Measurements from ENCODE around the gene HPSE2.
"Not testable (repeated sequence)": the region's sequence is repeated elsewhere in the genome, so short reads cannot be mapped to it uniquely, and the experiment has no call there.

Gene HPSE2

GRCh38 chr10:98510412-98510995 lies 725.1 kb downstream of the HPSE2 start:
- no peaks in the 10 kb centered on the region for H3K9me3 Mint-ChIP-seq
- H3K27ac Mint-ChIP-seq, result no peak overlapping the region
- no peak for DNase-seq
- H3K4me3 Mint-ChIP-seq, result no peak overlapping the region
- H3K36me3 Mint-ChIP-seq, result no peaks in the 10 kb centered on the region
- no peaks in the 10 kb centered on the region for H3K4me1 Mint-ChIP-seq
- CTCF ChIA-PET, result no interaction called here
- peaks cover 12% of the 10 kb centered on the region for H3K27me3 Mint-ChIP-seq

GRCh38 chr10:98509745-98510144 lies 725.9 kb downstream of the HPSE2 start:
- Mint-ChIP-seq H3K27me3 (peaks cover 9% of the 10 kb centered on the region), H3K27ac (no peak overlapping the region), H3K4me1 (no peaks in the 10 kb centered on the region), H3K36me3 (no peaks in the 10 kb centered on the region), H3K9me3 (no peaks in the 10 kb centered on the region), H3K4me3 (no peak overlapping the region)
- CTCF ChIA-PET, result no interaction called here
- no peak for DNase-seq

- DNase-seq, H3K4me3 Mint-ChIP-seq, H3K27ac Mint-ChIP-seq, H3K36me3 Mint-ChIP-seq, CTCF ChIA-PET, H3K9me3 Mint-ChIP-seq, H3K4me1 Mint-ChIP-seq: not testable (repeated sequence)
- peaks cover 25% of the 10 kb centered on the region for H3K27me3 Mint-ChIP-seq
Measured at GRCh38 chr10:98502535-98502934, 733.1 kb downstream of the HPSE2 start.

GRCh38 chr10:98492763-98493162 lies 742.9 kb downstream of the HPSE2 start:
- CTCF ChIA-PET, result no interaction called here
- H3K9me3 Mint-ChIP-seq, result peaks cover 5% of the 10 kb centered on the region
- H3K27ac Mint-ChIP-seq, result no peak overlapping the region
- no peaks in the 10 kb centered on the region for H3K4me1 Mint-ChIP-seq
- no peak for DNase-seq
- peaks cover 8% of the 10 kb centered on the region for H3K27me3 Mint-ChIP-seq
- H3K4me3 Mint-ChIP-seq, result no peak overlapping the region
- H3K36me3 Mint-ChIP-seq, result no peaks in the 10 kb centered on the region

GRCh38 chr10:98489561-98490481 lies 745.8 kb downstream of the HPSE2 start:
- Mint-ChIP-seq H3K27ac (no peak overlapping the region), H3K4me3 (no peak overlapping the region), H3K27me3 (peaks cover 4% of the 10 kb centered on the region), H3K36me3 (no peaks in the 10 kb centered on the region), H3K4me1 (no peaks in the 10 kb centered on the region), H3K9me3 (no peaks in the 10 kb centered on the region)
- DNase-seq, result no peak
- CTCF ChIA-PET, result no interaction called here

GRCh38 chr10:98488669-98489430 lies 746.8 kb downstream of the HPSE2 start:
- peaks cover 8% of the 10 kb centered on the region for H3K27me3 Mint-ChIP-seq
- H3K36me3 Mint-ChIP-seq, result no peaks in the 10 kb centered on the region
- H3K27ac Mint-ChIP-seq, result no peak overlapping the region
- DNase-seq, result no peak
- no peaks in the 10 kb centered on the region for H3K4me1 Mint-ChIP-seq
- CTCF ChIA-PET, result no interaction called here
- no peak overlapping the region for H3K4me3 Mint-ChIP-seq
- H3K9me3 Mint-ChIP-seq, result no peaks in the 10 kb centered on the region

GRCh38 chr10:98487649-98488048 lies 748.0 kb downstream of the HPSE2 start:
- Mint-ChIP-seq H3K9me3 (no peaks in the 10 kb centered on the region), H3K27ac (no peak overlapping the region), H3K4me1 (peaks cover under 1% of the 10 kb centered on the region), H3K36me3 (no peaks in the 10 kb centered on the region), H3K27me3 (peaks cover 8% of the 10 kb centered on the region), H3K4me3 (no peak overlapping the region)
- CTCF ChIA-PET, result interaction anchor here (1.1 kb wide), 1 partner anchor 21 kb away, joined by 3 read pairs; no protein-coding TSS in a partner anchor
- DNase-seq, result no peak

- Mint-ChIP-seq H3K36me3 (no peaks in the 10 kb centered on the region), H3K27me3 (peaks cover 8% of the 10 kb centered on the region), H3K4me3 (no peak overlapping the region), H3K27ac (no peak overlapping the region), H3K4me1 (peaks cover 4% of the 10 kb centered on the region), H3K9me3 (no peaks in the 10 kb centered on the region)
- CTCF ChIA-PET, result no interaction called here
- DNase-seq, result no peak
Measured at GRCh38 chr10:98486421-98486820, 749.2 kb downstream of the HPSE2 start.

- no peaks in the 10 kb centered on the region for H3K9me3 Mint-ChIP-seq
- no peak overlapping the region for H3K27ac Mint-ChIP-seq
- no peak for DNase-seq
Measured at GRCh38 chr10:98485959-98486358, 749.7 kb downstream of the HPSE2 start.

GRCh38 chr10:98483658-98484057 lies 752.0 kb downstream of the HPSE2 start:
- DNase-seq, result no peak
- Mint-ChIP-seq H3K4me1 (peaks cover 4% of the 10 kb centered on the region), H3K4me3 (no peak overlapping the region), H3K27me3 (peaks cover 8% of the 10 kb centered on the region), H3K36me3 (no peaks in the 10 kb centered on the region), H3K9me3 (no peaks in the 10 kb centered on the region), H3K27ac (no peak overlapping the region)
- CTCF ChIA-PET, result no interaction called here

More at GRCh38 chr10:98485959-98486358, 749.7 kb downstream of the HPSE2 start:
- Mint-ChIP-seq H3K36me3 (no peaks in the 10 kb centered on the region), H3K27me3 (peaks cover 8% of the 10 kb centered on the region), H3K4me3 (no peak overlapping the region), H3K4me1 (peaks cover 4% of the 10 kb centered on the region)
- CTCF ChIA-PET, result no interaction called here

- Mint-ChIP-seq H3K36me3 (no peaks in the 10 kb centered on the region), H3K4me3 (no peak overlapping the region), H3K27me3 (peaks cover 17% of the 10 kb centered on the region), H3K27ac (no peak overlapping the region), H3K4me1 (peaks cover 4% of the 10 kb centered on the region), H3K9me3 (no peaks in the 10 kb centered on the region)
- CTCF ChIA-PET, result interaction anchor here (1.1 kb wide), 1 partner anchor 13 kb away, joined by 3 read pairs; no protein-coding TSS in a partner anchor
- DNase-seq, result no peak
Measured at GRCh38 chr10:98482096-98482495, 753.6 kb downstream of the HPSE2 start.

GRCh38 chr10:98481404-98481945 lies 754.2 kb downstream of the HPSE2 start:
- Mint-ChIP-seq H3K9me3 (no peaks in the 10 kb centered on the region), H3K27me3 (peaks cover 17% of the 10 kb centered on the region), H3K27ac (no peak overlapping the region), H3K4me1 (peaks cover 4% of the 10 kb centered on the region), H3K4me3 (no peak overlapping the region), H3K36me3 (no peaks in the 10 kb centered on the region)
- no peak for DNase-seq
- CTCF ChIA-PET, result interaction anchor here (1.1 kb wide), 1 partner anchor 12 kb away, joined by 3 read pairs; no protein-coding TSS in a partner anchor

GRCh38 chr10:98478430-98479222 lies 757.0 kb downstream of the HPSE2 start:
- no peaks in the 10 kb centered on the region for H3K9me3 Mint-ChIP-seq
- no peak for DNase-seq
- CTCF ChIA-PET, result interaction anchor here (2.4 kb wide), 1 partner anchor 11 kb away, joined by 6 read pairs; no protein-coding TSS in a partner anchor
- H3K27me3 Mint-ChIP-seq, result peaks cover 9% of the 10 kb centered on the region
- H3K27ac Mint-ChIP-seq, result no peak overlapping the region
- peaks cover 4% of the 10 kb centered on the region for H3K4me1 Mint-ChIP-seq
- H3K36me3 Mint-ChIP-seq, result no peaks in the 10 kb centered on the region
- no peak overlapping the region for H3K4me3 Mint-ChIP-seq

Data from activated naive CD4-positive, alpha-beta T cell treated with anti-CD3 and anti-CD28 coated beads, Interleukin-2, amount 10 ng/mL, durations not matched to agents 7 days and 5 days (primary cell).